Activated T-cell treated with anti-CD3 and anti-CD28 coated beads, Interleukin-2, amount 50 U/mL, for 72 hours (primary cell): ENCODE data around the gene LBX2. TPM values are rescaled to one million over a fixed set of nuclear protein-coding genes. Genes with fewer than 3 reads are reported as not detected.
"Not testable (repeated sequence)": the region's sequence is repeated elsewhere in the genome, so short reads cannot be mapped to it uniquely, and the experiment has no call there.

Source experiments
- ATAC-seq, 2 donors: fragments of 150-1000 bp; cut with Tn5 transposase; replicated peaks in 1 of 2; 2 replicates each; pipeline ENCODE4 v1.10.0; 2021; ENCODE audit warnings: moderate library complexity in 2 of 2, mild to moderate bottlenecking in 1 of 2
- DNase-seq, 2 donors: peaks; one replicate each; pipeline ENCODE4 v3.0.0; 2021 to 2022; ENCODE audit warnings: mixed read lengths in 1 of 2
- H3K27ac Mint-ChIP-seq: one replicate; pipeline ENCODE4 v1.8.0; 2022; ENCODE audit warnings: mild to moderate bottlenecking, moderate library complexity, mixed read lengths
- H3K27me3 Mint-ChIP-seq: one replicate; pipeline ENCODE4 v1.8.0; 2022; ENCODE audit warnings: low read depth, mixed read lengths
- H3K36me3 Mint-ChIP-seq, 2 donors: one replicate each; pipeline ENCODE4 v1.8.0; 2022; ENCODE audit warnings: mixed read lengths in 2 of 2, mild to moderate bottlenecking in 1 of 2; ENCODE audit not compliant: insufficient read depth in 2 of 2
- H3K4me1 Mint-ChIP-seq: one replicate; pipeline ENCODE4 v1.8.0; 2022; ENCODE audit warnings: low read depth, mixed read lengths
- H3K4me3 Mint-ChIP-seq, 2 donors: one replicate each; pipeline ENCODE4 v1.8.0; 2022; ENCODE audit warnings: mild to moderate bottlenecking in 2 of 2, mixed read lengths in 2 of 2, moderate library complexity in 2 of 2
- H3K9me3 Mint-ChIP-seq, 2 donors: one replicate each; pipeline ENCODE4 v1.8.0; 2022; ENCODE audit warnings: mixed read lengths in 2 of 2
- total RNA-seq, 2 donors: library from RNA; stranded (reverse); gene quantifications; one replicate each; pipeline ENCODE4 v1.2.3, GENCODE V29; 2022

LBX2 gene
- total RNA-seq, 2 donors from 2014 or later, result 1.2 TPM

- Mint-ChIP-seq H3K36me3 (peaks cover 0 to 16% of the 10 kb centered on the region in 2 donors), H3K4me1 (peaks cover 33% of the 10 kb centered on the region), H3K4me3 (no peak overlapping the region), H3K27ac (no peak overlapping the region), H3K9me3 (no peaks in the 10 kb centered on the region), H3K27me3 (no peaks in the 10 kb centered on the region)
- ATAC-seq, result no peak
- no peak for DNase-seq
These were observed 24.5 kb downstream of the LBX2 start for GRCh38 chr2:74474899-74475298.

GRCh38 chr2:74474481-74474880, 24.9 kb downstream of the LBX2 start:
- Mint-ChIP-seq H3K27me3 (no peaks in the 10 kb centered on the region), H3K27ac (no peak overlapping the region), H3K4me3 (peak overlapping the region; percentile 17 to 25), H3K4me1 (peaks cover 33% of the 10 kb centered on the region), H3K36me3 (peaks cover 0 to 13% of the 10 kb centered on the region in 2 donors), H3K9me3 (no peaks in the 10 kb centered on the region)
- DNase-seq, result no peak
- ATAC-seq, result no peak

- Mint-ChIP-seq H3K4me1 (peaks cover 26% of the 10 kb centered on the region), H3K36me3 (peaks cover 0 to 8% of the 10 kb centered on the region in 2 donors), H3K27me3 (no peaks in the 10 kb centered on the region), H3K27ac (peak overlapping the region; percentile 96), H3K9me3 (no peaks in the 10 kb centered on the region), H3K4me3 (peak overlapping the region; percentile 99 to 100)
- DNase-seq (no peak), ATAC-seq (no peak)
These were observed 26.5 kb downstream of the LBX2 start for GRCh38 chr2:74472945-74473258.

- Mint-ChIP-seq H3K36me3 (peaks cover 0 to 8% of the 10 kb centered on the region in 2 donors), H3K4me1 (peaks cover 26% of the 10 kb centered on the region), H3K9me3 (no peaks in the 10 kb centered on the region), H3K27ac (peak within 1 kb of the TSS; percentile 96), H3K4me3 (peak within 1 kb of the TSS; percentile 99 to 100), H3K27me3 (no peaks in the 10 kb centered on the region)
- DNase-seq, result peak; percentile 96 to 98
- peak; percentile 95 to 96 for ATAC-seq
These were observed 27.1 kb downstream of the LBX2 start, which contains the start of gene MRPL53 for GRCh38 chr2:74472086-74472944. Gene MRPL53, minus strand, starts transcription at chr2:74472680. Its CDS starts 20 bp downstream, at chr2:74472660.

- Mint-ChIP-seq H3K36me3 (peaks cover 0 to 8% of the 10 kb centered on the region in 2 donors), H3K9me3 (no peaks in the 10 kb centered on the region), H3K27me3 (no peaks in the 10 kb centered on the region), H3K4me1 (peaks cover 26% of the 10 kb centered on the region), H3K4me3 (peak overlapping the region; percentile 99 to 100), H3K27ac (peak overlapping the region; percentile 96)
- peak; percentile 1 to 3 for ATAC-seq
- DNase-seq, result no peak
These were observed 27.9 kb downstream of the LBX2 start for GRCh38 chr2:74471332-74472065.

GRCh38 chr2:74470742-74471141, 28.7 kb downstream of the LBX2 start:
- H3K9me3 Mint-ChIP-seq, DNase-seq, H3K27ac Mint-ChIP-seq, ATAC-seq, H3K36me3 Mint-ChIP-seq, H3K27me3 Mint-ChIP-seq: not testable (repeated sequence)
- peaks cover 33% of the 10 kb centered on the region for H3K4me1 Mint-ChIP-seq
- peak overlapping the region; percentile 56 to 75 for H3K4me3 Mint-ChIP-seq

GRCh38 chr2:74464406-74464805, 35.0 kb downstream of the LBX2 start:
- Mint-ChIP-seq H3K9me3 (no peaks in the 10 kb centered on the region), H3K36me3 (peaks cover 0 to 7% of the 10 kb centered on the region in 2 donors), H3K4me1 (peaks cover 40% of the 10 kb centered on the region), H3K27me3 (no peaks in the 10 kb centered on the region), H3K4me3 (peak overlapping the region; percentile 98 to 99), H3K27ac (peak overlapping the region; percentile 79)
- no peak for DNase-seq
- ATAC-seq, result peak; percentile 1 to 6

- no peak for DNase-seq
- H3K4me3 Mint-ChIP-seq, result peak overlapping the region; percentile 8 to 99
- H3K9me3 Mint-ChIP-seq, result no peaks in the 10 kb centered on the region
- H3K27ac Mint-ChIP-seq, result no peak overlapping the region
- peaks cover 0 to 7% of the 10 kb centered on the region in 2 donors for H3K36me3 Mint-ChIP-seq
- no peaks in the 10 kb centered on the region for H3K27me3 Mint-ChIP-seq
- peaks cover 42% of the 10 kb centered on the region for H3K4me1 Mint-ChIP-seq
- ATAC-seq, result no peak
These were observed 36.7 kb downstream of the LBX2 start for GRCh38 chr2:74462786-74463105.

- no peak for DNase-seq
- Mint-ChIP-seq H3K36me3 (peaks cover 0 to 8% of the 10 kb centered on the region in 2 donors), H3K4me1 (peaks cover 44% of the 10 kb centered on the region), H3K4me3 (no peak overlapping the region), H3K9me3 (no peaks in the 10 kb centered on the region), H3K27me3 (no peaks in the 10 kb centered on the region), H3K27ac (peak overlapping the region; percentile 63)
- ATAC-seq, result no peak
These were observed 37.2 kb downstream of the LBX2 start for GRCh38 chr2:74462054-74462785.

- H3K36me3 Mint-ChIP-seq, result peaks cover 2 to 12% of the 10 kb centered on the region in 2 donors
- peaks cover 52% of the 10 kb centered on the region for H3K4me1 Mint-ChIP-seq
- H3K4me3 Mint-ChIP-seq, result no peak overlapping the region
These were observed 38.0 kb downstream of the LBX2 start for GRCh38 chr2:74461187-74462053.

GRCh38 chr2:74460187-74460586, 39.2 kb downstream of the LBX2 start:
- H3K27ac Mint-ChIP-seq, H3K9me3 Mint-ChIP-seq, ATAC-seq, DNase-seq, H3K27me3 Mint-ChIP-seq: not testable (repeated sequence)
- Mint-ChIP-seq H3K4me3 (peak overlapping the region; percentile 95 to 96), H3K36me3 (peaks cover 5 to 11% of the 10 kb centered on the region in 2 donors), H3K4me1 (peaks cover 54% of the 10 kb centered on the region)

More at GRCh38 chr2:74461187-74462053, 38.0 kb downstream of the LBX2 start:
- ATAC-seq (no peak), DNase-seq (no peak)
- no peaks in the 10 kb centered on the region for H3K27me3 Mint-ChIP-seq
- H3K9me3 Mint-ChIP-seq, result no peaks in the 10 kb centered on the region
- peak overlapping the region; percentile 63 for H3K27ac Mint-ChIP-seq

GRCh38 chr2:74459503-74460118, 39.8 kb downstream of the LBX2 start:
- not testable (repeated sequence) for H3K27me3 Mint-ChIP-seq, H3K9me3 Mint-ChIP-seq, DNase-seq, ATAC-seq
- Mint-ChIP-seq H3K36me3 (peaks cover 5 to 14% of the 10 kb centered on the region in 2 donors), H3K4me3 (peak overlapping the region; percentile 95 to 96), H3K27ac (peak overlapping the region; percentile 76), H3K4me1 (peaks cover 59% of the 10 kb centered on the region)
